EH (cell line): ENCODE data around the gene NBEAL2.
A peak's percentile ranks its signal among the peaks of the same experiment; 100 is the strongest.

Source experiments
- DNase-seq: peaks from one replicate; pipeline ENCODE4 v3.0.0-alpha.2; 2015; ENCODE audit warnings: low read depth

The NBEAL2 gene

DNA sequence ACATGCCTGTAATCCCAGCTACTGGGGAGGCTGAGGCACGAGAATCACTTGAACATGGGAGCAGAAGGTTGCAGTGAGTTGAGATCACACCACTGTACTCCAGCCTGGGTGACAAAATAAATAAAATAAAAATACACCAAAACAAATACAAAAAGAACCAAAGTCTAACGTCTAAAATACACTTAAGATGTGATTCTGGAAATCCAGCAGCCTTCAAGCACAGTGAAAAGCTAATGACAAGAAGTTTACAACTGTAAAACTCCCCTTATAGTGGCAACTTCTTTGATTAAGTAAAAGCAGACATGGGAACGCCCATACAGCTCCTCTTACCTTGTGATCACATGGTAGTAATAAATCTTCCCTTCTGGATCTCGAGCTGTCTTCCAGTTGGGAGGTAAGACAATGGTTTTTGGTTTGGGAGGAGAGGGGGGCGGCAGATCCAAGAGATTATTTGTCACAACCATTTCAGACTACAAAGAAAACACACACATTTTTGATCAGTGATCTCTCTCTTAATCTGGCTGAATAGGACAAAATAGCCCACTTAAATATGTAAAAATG is 62.8 kb downstream of the NBEAL2 start:
- no peak for DNase-seq

DNA sequence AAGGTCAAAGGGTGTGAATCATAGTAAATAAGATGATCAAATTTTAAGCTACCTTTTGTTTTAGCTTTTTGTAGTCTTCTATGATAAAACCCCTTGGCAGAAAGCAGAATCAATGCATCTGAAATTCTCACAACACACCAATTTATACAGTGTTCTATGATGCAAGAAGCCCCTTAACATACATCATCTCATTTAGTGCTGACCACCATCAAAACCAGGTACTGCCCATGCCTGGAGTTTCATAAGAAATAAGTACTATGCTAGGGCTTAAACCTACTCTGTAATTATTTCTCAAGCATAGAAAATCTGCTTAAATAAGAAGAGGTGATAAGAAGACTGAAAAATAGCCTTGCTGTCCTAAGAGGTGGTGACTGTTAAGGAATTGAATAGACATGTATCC is 67.6 kb downstream of the NBEAL2 start:
- no peak for DNase-seq

DNA sequence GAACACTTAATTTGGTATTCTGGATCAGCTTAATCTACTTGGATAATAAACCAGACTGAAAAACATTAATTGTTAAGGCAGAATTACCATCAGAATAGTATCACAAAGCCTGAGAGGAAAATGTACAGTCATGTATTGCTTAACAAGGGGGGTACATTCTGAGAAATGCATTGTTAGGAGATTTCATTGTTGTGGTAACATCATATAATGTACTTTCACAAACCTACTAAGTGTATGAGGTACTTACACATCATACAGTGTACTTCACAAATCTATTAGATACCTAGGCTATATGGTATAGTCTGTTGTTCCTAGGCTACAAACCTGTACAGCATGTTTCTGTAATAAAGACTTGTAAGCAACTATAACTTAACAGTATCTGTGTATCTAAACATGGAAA is 68.2 kb downstream of the NBEAL2 start:
- DNase-seq, result no peak

DNA sequence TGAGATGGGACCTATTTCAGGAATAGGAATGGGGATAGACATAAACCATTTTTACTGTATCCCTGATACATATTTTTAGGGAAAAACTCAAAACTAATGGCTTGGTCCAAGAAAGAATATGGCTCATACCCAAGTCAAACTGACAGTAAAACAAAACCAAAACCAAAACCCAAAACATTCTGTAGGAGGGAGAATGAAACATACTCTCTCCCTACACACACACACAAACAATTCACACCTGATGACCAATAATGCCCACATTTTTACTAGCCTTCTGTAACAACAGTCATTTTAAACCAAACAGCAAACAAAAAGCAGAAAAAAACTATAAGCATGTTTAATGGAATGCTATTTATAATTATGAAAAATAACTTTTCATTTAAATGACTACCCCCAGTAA is 74.9 kb downstream of the NBEAL2 start:
- DNase-seq, result no peak

DNA sequence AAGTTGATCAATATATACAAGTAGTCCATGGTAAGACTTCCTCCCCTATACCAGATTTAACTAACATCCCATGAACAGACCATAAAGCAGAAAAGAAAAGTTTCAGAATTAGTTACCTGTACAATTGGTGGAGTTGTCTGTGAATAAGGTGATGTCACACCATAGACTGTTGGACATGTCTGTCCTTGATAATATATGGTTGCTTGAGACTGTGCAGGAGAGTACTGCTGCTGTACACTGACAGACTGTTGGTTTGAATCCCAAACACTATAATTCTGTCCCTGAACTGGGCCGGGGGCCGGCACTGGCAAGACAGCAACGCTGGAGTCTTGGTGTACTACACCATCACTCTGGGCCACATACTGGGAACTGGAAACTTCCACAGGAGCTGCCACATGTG is 77.2 kb downstream of the NBEAL2 start:
- DNase-seq, result no peak

DNA sequence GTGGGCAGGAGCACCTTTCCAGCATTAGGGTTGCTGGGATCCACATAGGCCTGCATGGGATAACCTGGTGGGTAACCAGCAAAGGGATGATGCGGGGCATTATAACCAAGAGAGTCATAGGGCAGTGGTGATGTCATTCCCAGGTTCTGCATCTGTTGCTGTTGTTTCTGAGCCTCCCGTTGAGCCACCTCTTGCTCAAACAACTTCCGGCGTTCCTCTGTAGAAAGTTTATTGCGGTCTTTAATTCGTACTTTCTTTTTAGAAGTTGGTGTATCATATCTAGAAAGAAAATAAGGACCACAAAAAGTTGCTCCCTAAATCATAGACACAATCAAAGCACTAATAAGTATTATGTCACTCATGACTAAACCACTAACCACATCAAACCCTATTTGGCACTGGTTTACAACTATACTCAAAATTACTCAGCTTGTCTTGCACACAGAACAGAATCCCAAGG is 77.8 kb downstream of the NBEAL2 start:
- peak; percentile 8 for DNase-seq
